NCI-H2171 (cell line): ENCODE data around the gene FXYD3.

ENCODE experiments used
- DNase-seq: peaks from one replicate; lab custom pipeline; 2025; lab: John Stamatoyannopoulos, UW

The FXYD3 gene

GRCh38 chr19:35162471-35163326 is 47.1 kb downstream of the FXYD3 start:
- DNase-seq: no peak

GRCh38 chr19:35164418-35164817 is 48.8 kb downstream of the FXYD3 start:
- no peak for DNase-seq

- no peak for DNase-seq
Measured at GRCh38 chr19:35165200-35166058, 49.8 kb downstream of the FXYD3 start.

GRCh38 chr19:35166100-35167063 is 50.8 kb downstream of the FXYD3 start:
- no peak for DNase-seq

- DNase-seq: no peak
Measured at GRCh38 chr19:35167251-35168119, 51.9 kb downstream of the FXYD3 start.

GRCh38 chr19:35168196-35168595 is 52.6 kb downstream of the FXYD3 start:
- no peak for DNase-seq

GRCh38 chr19:35169221-35169995 is 53.8 kb downstream of the FXYD3 start:
- no peak for DNase-seq

- DNase-seq: no peak
Measured at GRCh38 chr19:35170359-35171061, 54.9 kb downstream of the FXYD3 start.

GRCh38 chr19:35171730-35172129 is 56.1 kb downstream of the FXYD3 start:
- no peak for DNase-seq
